GM08714 (cell line): ENCODE data around the gene LRRC4C.

Experiments
- H3K4me3 ChIP-seq: fragments of 200-500 bp; sonication (Bioruptor generic); 2 replicates; pipeline ENCODE4 v1.5.1; 2014; ENCODE audit warnings: mild to moderate bottlenecking, low read length, inconsistent platforms
- ZNF274 ChIP-seq: IDR thresholded peaks from 2 replicates; pipeline ENCODE4 v1.6.1; 2012; ENCODE audit warnings: mild to moderate bottlenecking, low read depth, low read length

LRRC4C gene

DNA sequence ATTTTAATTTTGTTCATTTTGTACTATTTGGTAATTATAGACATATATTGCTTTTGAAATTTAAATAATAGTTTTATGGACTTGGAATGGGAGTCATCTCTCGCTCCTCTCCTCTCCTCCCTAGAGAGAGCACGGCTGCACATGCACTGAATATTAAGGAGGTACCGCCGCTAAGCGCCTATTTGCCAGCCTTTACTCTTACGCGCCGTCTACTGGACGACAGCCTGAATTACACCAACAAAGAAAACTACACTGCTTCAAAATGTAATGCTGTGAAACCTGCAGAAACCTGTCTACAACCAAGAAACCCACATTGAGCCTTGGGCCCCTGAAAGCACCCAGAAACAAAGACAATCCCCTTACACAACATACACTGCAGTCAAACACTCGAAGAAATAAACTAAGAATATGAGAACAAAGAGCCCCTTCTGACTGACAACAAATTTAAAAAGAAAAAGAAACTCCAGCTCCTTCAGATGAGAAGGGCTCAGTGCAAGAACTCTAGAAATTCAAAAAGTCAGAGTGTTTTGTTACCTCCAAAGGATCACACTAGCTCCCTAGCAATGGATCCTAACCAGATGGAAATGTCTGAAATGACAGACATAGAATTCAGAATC, 737.2 kb downstream of the LRRC4C start:
- H3K4me3 ChIP-seq: no peak overlapping the region
- TF ChIP-seq ZNF274: no peak

DNA sequence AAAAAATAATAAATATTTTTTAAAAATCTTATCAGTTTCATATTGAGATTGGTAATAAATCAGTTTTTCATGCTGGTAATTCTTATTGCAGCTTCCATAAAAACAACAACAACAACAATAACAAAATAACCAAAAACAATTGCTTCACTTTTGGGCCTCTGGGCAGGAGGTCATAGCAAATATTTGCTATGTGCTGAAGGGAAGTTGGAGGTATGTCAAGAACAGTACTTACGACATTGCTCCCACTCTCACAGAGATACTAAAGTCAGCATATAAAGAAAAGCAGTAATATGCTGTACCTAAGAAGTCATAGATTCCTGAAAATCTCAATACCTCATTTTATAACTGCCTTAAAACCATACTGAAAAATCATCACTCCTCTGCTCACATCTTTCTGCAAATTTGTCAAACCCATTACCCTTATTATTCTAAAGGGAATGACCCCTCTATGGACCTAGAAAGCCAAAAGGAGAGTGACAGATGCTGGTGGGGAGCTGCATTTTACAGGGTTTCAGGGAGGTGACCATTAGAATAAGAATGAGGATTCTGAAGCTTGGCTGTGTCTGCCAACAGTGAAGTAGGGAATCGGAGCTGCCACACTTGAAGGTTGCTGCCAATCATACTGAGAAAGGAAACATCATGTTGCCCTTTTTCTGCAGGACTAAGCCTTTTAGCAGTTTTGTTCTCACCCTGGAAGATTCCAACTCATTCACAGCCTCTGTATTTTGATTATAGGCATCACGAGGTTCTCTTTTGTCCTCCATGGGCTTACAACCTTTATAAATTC, 742.9 kb downstream of the LRRC4C start:
- TF ChIP-seq ZNF274: no peak
- H3K4me3 ChIP-seq: no peak overlapping the region

DNA sequence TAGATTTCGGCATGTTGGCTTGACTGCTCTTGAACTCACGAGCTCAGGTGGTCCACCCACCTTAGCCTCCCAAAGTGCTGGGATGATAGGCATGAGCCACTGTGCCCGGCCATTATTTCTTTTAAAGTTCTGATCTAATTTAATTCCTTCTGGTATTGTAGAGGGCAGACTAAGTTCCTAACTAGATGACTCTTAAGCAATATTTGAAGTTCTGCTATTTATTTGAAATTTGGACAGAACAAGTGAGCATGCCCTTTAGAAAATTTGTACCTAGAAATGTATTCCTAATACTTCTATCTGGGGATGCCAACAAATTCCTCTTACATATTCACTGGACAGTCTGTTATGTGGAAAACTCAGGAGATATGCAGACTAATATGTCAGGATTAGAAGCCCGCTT, 746.4 kb downstream of the LRRC4C start:
- no peak for TF ChIP-seq ZNF274
- no peak overlapping the region for H3K4me3 ChIP-seq

- no peak for TF ChIP-seq ZNF274
- no peak overlapping the region for H3K4me3 ChIP-seq
Observed at GRCh38 chr11:40701027-40701426, 758.4 kb downstream of the LRRC4C start.

GRCh38 chr11:40689823-40690222, 769.6 kb downstream of the LRRC4C start:
- TF ChIP-seq ZNF274: no peak
- H3K4me3 ChIP-seq: no peak overlapping the region

DNA sequence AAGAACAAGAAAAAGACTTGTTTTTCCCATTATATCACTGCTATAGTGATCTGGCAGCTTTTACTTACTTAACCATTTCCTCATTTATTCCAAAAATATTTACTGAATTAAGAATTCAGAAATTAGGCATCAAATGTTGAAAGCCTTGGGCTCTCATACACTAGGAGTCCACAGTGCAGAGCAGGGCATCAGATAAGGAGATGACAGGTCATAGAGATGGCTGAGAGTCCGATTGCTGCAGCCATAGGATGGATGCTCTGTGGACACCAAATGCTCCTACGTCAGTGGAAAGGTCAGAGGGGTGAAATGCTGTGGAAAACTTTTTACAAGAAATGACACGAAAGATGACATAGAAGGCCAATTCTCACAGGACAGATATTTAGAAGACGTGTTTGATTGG, 771.1 kb downstream of the LRRC4C start:
- TF ChIP-seq ZNF274: no peak
- no peak overlapping the region for H3K4me3 ChIP-seq

GRCh38 chr11:40686765-40687164, 772.7 kb downstream of the LRRC4C start:
- H3K4me3 ChIP-seq: no peak overlapping the region
- TF ChIP-seq ZNF274: no peak

DNA sequence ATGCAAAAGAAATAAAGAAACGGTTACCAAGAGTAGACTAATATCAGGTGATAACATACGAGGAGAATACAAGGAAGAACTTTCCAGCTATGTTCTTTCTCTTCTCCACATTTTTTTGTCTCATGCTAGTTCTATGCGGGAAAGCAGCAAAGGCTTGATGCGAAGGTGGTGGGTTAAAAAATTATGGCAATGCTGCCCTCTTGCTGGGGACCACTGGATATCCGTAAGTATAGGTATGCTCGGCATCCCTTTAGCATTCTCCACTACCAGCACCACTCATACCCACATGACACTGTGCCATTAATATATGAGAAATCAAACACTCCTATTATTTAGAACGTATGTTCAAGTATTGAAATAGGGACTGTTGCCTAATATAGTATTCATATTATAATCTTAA, 776.4 kb downstream of the LRRC4C start:
- TF ChIP-seq ZNF274: no peak
- no peak overlapping the region for H3K4me3 ChIP-seq

DNA sequence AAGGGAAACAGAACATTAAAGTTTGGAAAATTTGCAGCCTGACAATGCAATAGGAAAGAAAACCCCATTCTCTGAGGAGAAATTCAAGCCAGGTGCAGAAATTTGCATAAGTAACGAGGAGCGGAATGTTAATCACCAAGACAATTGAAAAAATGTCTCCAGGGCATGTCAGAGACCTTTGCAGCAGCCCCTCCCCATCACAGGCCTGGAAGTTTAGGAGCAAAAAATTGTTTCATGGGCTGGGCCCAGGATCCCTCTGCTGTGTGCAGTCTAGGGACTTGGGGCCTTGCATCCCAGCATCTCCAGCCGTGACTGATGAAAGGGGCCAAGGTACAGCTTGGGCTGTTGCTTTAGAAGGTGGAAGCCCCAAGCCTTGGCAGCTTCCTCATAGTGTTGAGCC, 780.2 kb downstream of the LRRC4C start:
- TF ChIP-seq ZNF274: no peak
- H3K4me3 ChIP-seq: no peak overlapping the region

DNA sequence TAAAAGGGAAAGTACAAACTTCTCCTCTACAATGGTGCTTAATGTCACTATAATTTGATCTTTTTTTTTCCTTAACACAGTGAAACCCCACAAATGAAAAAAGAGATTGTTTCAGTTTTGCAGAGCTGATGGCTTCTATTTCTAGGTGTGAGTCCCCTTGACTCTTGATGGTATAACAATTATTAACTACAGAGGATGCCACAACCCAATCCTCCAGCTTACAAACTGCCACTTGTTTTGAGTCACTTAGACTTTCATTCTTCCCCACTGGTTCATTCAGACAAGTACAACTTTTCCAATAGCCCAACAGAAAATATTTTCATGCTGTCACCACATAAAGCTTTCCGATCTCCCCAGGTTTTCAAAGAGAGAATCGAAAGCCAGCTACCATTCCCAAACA, 812.2 kb downstream of the LRRC4C start:
- TF ChIP-seq ZNF274: no peak

GRCh38 chr11:40642284-40642683, 817.2 kb downstream of the LRRC4C start:
- H3K4me3 ChIP-seq: no peak overlapping the region
- TF ChIP-seq ZNF274: no peak

More for the DNA sequence above, 812.2 kb downstream of the LRRC4C start:
- no peak overlapping the region for H3K4me3 ChIP-seq

DNA sequence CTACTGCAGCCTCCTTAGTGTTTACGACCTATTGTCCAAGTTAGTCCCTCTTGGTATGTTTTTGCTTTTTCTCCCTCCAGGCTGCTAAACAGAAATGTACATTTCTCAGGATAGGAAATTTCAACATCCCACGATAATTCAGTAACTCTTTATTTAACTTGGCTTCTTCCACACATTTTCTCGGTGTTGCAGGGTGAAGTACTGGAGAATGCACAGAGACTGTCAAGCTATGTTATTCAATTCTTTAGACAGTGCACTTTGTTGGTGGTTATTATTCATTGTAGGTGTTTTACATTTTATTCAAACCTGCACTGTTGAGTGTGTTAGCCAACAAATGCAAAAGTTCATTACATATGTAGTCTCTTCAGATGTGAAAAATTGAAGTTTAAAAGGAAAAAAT, 839.8 kb downstream of the LRRC4C start:
- no peak overlapping the region for H3K4me3 ChIP-seq
- no peak for TF ChIP-seq ZNF274

GRCh38 chr11:40606800-40607199, 852.7 kb downstream of the LRRC4C start:
- no peak overlapping the region for H3K4me3 ChIP-seq
- TF ChIP-seq ZNF274: no peak

- H3K4me3 ChIP-seq: no peak overlapping the region
- no peak for TF ChIP-seq ZNF274
Observed at GRCh38 chr11:40602866-40603552, 856.4 kb downstream of the LRRC4C start.

DNA sequence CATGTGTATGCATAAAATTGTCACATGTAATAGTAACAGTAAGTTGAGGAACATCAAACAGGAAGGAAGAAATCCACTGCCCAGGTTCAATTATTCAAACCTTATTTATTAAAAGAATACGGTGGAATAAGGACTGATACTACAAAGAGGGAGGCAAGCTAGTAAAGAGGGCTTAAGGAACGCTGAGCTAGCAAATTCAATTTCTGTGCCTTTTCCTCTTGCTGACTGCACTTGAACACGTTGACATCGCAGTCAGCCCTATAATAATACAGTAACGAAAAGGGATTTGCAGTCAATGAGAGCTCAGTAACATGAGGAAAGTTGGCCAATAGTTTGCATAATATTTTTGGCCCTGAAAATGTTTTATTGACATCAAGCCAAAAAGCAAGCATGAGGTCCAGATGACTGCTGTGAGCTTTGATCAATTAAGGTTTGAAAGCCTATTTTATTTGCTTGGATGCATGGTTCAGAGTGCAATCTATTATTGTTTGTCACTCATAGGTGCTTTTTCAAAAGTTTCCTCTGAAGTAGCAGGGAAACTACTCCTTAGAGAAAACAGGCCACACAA, 861.8 kb downstream of the LRRC4C start:
- TF ChIP-seq ZNF274: no peak
- no peak overlapping the region for H3K4me3 ChIP-seq
